GM20431 (cell line): ENCODE measurements around the gene IBA57.

ENCODE experiments used
- in situ Hi-C: fragments of 300-500 bp; cut with MseI, MboI; formaldehyde crosslinking; loops from one replicate; pipeline ENCODE4 v1.15.0; 2020; ENCODE audit warnings: low sequenced_read_pairs; ENCODE audit not compliant: unreplicated experiment

Gene IBA57

DNA sequence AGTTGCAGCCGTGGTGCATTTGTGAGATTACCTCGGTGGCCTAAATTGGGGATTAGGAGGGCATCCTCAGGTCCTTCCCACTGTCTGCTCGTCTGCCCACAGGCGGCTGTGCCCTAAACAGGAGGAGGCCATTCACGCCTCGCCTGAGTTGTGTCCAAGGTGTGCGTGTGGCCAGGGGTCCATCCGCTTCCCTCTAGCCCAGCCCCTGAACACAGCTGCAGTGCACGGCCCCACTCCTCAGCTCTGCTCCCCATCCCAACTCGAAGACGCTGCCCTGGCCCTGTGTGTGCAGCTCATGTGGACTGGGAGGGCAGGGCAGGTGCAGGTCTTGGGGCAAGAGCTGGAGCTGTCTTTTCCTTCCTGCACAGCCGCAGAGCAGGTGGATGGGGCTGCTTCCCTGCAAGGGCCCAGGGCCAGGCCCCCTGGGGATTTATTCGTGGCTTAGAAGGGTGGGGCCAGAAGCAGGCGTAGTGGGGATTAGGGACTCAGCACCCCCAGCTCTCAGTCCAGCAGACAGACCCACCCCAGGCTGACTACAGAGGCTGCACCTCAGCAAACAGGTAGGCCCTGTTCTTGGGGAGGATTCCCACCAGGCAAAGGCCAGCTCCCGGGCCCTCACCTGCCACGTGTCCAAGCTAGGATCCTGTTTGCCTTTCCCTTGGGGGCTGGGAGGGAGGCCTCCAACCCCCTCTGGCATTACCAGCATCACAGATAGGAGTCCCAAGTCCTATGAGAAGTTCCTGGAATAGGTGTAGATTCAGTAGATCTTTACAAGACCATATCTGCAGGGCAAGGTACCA is 21.2 kb upstream of the IBA57 start:
- in situ Hi-C loops = no loop called here

GRCh38 chr1:228144993-228145343 is 20.6 kb upstream of the IBA57 start:
- in situ Hi-C loops = no loop called here

DNA sequence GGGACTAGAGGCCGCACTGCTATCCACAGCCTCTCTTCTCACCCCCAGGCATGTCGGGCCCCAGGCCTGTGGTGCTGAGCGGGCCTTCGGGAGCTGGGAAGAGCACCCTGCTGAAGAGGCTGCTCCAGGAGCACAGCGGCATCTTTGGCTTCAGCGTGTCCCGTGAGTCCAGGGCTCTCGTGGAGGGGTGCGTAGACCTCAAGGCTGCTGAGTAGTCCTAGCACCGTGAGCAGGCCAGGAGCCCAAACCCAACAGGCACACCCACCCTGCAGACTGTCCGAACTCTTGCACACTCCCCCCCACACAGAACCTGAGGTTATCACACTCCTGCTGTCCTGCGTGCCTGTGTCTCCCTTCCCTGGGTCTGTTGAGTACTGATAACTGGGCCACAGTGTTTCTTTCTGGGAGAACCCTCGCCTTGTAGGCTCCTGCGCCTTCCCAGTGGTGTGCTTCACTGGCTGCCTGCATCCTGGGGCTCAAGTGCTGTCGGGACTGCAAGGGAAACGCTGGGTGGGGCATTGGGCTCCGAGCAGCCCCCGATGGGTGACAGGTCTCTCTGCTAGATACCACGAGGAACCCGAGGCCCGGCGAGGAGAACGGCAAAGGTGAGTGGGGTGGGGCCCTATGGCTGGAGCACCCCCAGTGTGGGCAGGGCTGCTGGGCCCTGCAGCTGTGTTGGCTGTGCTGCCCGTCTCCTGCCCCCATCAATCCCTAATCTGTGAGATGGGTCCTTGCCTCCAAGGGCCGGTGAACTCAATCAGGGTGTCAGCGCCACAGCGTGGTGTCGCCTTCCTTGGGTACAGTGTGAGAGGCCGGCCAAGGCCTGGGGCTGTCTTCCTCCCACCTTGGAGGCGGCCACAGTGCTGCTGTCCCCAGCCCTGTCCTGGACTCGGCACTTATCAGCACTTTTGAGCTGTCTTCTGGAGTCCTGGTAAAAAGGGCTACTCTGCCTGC is 19.9 kb upstream of the IBA57 start:
- in situ Hi-C loops = no loop called here

DNA sequence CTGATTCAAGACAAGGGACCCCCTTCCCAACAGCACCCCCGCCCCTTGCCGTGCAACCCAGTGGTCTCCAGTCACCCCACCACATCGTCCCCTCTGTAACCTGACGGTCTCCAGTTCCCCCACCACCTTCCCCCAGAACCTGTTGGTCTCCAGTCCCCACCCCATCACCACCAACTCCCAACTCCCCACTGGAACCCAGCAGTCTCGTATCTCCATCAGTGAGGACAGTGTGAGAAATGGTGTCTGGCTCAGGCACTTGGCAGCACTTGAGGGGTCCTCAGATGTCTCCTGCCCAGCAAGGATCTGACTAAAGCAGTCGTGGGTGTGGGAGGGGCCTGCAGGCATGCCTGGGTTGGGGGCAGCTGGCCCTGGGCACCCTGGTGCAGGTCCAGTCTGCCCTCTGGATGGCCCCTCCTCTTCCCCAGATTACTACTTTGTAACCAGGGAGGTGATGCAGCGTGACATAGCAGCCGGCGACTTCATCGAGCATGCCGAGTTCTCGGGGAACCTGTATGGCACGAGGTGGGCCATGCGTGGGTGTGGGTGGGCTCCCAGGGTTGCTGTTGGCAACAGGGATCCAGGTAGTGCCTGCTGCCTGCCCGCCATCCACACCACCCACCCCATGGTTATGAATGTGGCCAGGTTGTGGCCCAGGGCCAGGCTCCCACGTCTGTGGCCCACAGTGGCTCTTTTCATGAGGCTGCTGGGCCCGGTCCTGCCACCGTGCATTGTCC is 19.0 kb upstream of the IBA57 start:
- in situ Hi-C loops = no loop called here

GRCh38 chr1:228147151-228147693 is 18.4 kb upstream of the IBA57 start:
- in situ Hi-C loops = no loop called here

GRCh38 chr1:228147768-228148167 is 17.8 kb upstream of the IBA57 start:
- in situ Hi-C loops = no loop called here

DNA sequence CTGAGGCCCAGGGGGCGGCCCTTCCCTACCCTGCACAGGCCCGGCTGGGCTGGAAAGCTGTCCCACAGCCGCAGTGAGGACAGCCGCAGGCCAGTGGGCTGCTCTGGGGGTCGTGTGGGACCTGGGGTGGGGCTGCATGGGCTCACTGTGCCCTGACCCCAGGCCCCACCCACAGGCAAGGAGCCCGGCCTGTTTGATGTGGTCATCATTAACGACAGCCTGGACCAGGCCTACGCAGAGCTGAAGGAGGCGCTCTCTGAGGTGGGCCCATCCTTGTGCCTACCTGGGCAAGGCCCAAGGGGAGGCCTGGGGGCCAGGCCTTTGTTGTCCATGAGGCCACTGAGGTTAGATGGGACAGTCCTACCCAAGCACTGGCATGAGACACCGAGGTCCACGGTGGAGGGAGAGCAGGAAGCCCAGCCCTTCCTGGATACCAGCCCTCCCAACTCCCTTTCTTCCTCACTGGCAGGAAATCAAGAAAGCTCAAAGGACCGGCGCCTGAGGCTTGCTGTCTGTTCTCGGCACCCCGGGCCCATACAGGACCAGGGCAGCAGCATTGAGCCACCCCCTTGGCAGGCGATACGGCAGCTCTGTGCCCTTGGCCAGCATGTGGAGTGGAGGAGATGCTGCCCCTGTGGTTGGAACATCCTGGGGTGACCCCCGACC is 17.3 kb upstream of the IBA57 start:
- in situ Hi-C loops = no loop called here

DNA sequence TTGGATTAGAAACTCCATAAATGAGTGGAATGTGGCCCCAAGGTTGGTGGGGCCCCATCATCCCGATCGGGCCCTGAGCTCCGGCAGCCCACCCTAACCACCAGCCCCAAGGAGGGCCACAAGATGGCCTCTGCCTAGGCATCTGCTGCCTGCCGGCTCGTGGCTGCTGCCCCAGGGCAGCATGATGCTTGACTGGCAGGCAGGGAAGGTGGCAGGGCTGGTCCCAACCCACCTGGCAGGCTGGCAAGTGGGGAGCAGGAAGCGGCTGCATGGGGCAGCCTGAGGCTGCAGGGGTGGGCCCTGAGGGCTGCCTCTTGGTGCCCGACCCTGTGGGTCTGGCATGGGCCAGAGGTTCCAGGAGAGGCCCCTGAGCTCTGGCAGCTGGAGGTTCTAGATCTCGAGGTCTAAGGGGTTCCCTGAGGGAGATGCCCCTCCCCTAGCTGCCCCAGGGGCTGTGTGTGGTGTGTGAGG is 16.6 kb upstream of the IBA57 start:
- in situ Hi-C loops = no loop called here

DNA sequence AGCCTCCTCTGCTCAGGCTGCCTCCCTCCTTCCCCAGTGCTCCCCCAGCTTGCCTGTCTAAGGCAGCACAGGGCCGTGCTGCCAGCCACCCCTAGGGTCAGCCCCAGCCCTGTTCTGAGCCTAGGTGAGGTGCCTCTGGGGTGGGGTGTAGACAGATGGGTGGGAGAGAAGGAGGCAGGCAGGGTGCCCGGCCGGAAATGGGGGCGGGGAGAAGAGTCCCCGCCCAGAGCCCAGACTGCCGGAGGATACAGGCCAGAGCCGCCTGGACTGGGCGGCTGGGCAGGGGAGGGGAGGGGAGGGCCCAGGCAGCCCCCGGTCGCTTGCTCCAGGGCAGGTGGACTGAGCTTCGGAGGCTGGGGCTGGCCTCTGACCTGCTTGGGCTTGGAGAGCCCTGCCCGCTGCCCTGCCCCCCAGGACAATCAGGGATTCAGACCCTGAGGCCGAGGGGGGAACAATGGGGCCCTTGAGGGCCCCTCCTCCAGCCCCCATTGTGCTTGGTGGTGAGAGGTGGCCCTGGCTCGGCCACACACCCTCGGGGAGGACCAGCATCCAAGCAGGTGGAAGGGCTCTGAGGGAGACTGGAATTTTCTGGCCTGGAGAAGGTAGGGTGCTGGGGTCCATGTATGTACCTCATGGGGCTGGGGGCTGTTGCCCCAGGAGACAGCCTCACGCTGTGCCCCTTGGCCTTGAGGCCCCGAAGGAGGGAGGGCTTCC is 16.0 kb upstream of the IBA57 start, which contains the start of gene GJC2:
GJC2 (plus strand) TSS at position 525 of the 714 bp plus-strand sequence. CDS start 7,829 bp downstream, outside the sequence.
- in situ Hi-C loops = no loop called here

GRCh38 chr1:228150120-228150460 is 15.5 kb upstream of the IBA57 start:
- in situ Hi-C loops = no loop called here

GRCh38 chr1:228150461-228151179 is 15.0 kb upstream of the IBA57 start:
- in situ Hi-C loops = no loop called here

DNA sequence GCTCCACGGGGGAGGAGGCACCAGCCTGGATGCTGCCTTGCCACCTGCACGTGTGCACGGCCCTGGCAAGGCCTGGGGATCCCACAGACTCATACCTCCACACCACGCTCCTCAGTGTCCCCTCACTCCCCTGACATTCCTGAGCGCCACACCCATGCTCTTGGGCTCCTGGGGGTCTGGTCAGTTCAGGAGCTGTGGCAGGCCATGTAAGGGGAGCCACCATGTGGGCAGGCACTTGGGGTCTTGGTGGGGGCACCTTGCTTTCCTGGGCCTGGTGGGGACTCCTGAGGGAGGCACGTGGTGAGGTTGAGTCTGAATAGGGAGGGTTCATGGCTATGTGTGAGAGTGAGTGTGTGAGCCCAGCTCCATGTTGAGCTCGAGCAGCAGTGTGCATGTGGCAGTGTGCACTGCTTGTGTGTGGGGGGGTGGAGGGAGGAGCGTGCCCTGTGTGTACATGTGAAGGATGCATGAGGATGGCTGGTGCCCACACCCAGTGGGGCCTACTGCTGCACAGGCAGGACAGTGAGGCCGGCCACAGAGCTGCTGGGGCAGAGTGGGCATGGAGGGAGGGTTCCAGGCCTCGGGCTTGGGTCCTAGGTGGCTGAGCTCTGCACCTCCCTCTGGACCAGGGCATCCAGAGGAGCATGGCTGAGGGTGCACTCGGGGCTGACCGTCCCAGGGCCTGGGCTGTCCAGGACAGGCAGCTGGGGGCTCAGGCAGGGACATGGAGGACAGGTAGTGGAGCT is 14.3 kb upstream of the IBA57 start:
- in situ Hi-C loops = no loop called here

DNA sequence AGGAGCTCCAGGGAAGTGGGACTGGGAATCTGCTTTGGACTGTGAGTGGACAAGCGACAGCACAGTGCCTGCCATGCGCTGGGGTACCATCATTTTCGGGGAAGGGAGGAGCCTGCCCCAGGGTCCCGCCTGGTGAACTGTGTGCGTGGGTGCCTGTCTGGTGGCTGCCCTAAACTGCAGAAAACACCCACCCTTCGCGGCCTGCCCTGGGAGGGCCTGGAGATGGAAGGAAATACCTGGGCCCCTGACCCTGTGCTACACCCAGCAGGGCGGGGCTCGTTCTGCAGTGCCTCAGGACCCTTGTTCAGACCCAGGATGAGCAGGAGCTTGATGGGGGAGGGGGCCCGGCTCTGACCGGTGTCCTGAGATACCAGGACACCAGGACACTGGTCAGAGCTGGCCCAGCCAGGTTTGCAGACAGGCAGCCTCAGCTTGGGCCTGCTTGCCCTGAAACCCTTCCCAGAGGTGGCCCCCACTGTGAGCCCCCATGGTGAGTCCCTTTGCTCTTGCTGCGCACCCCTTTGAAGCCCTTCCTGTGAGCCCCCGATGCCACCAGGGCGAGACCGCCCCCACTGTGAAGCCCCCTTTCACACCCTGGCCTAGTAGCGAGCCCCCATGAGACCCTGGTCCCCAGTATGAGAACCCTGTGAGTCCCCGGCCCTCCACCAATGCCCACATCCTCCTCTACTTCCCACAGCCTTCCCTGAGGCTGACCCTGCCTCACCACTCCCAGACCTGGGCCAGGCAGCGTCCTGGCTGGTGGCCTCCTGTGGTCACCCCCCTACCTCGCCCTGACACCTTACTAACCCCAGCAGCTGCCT is 13.3 kb upstream of the IBA57 start:
- in situ Hi-C loops = no loop called here

- in situ Hi-C loops = no loop called here
Observed at GRCh38 chr1:228152918-228153258, 12.7 kb upstream of the IBA57 start.

DNA sequence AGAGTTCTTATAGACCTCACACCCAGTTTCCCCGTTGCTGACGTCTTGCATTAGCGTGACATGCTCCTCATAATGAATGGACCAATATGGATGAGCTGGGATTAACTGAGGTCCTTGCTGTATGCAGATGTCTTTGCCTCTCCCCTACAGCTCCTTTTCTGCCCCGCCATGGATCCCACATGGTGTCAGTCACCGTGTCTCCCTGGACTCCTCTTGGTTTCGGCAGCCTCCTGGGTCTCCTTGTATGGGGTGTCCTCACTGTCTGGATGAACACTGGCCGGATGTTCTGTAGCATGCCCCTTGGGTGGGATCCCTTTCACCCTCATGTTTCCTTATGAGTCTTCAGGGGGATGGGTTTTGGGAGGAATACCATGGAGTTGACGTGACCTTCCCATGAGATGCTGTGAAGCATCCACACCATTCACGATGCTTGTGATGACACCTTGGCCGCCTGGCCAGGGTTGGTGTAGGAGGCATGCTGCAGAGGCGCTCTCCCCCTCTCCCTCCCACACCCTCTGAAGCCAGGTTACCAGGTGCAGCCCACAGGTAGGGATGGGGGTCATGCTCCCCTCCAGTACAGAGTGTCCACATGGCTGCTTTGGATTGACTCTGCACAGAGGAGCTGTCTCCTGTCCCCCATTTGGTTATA is 11.5 kb upstream of the IBA57 start:
- in situ Hi-C loops = no loop called here
